ENCODE results near the gene CEP170. TPM values are rescaled to one million over a fixed set of nuclear protein-coding genes. Genes with fewer than 3 reads are reported as not detected.

The CEP170 gene
- polyA plus RNA-seq, 3 donors = 13.7 to 44.5 (median 17.4) TPM

DNA sequence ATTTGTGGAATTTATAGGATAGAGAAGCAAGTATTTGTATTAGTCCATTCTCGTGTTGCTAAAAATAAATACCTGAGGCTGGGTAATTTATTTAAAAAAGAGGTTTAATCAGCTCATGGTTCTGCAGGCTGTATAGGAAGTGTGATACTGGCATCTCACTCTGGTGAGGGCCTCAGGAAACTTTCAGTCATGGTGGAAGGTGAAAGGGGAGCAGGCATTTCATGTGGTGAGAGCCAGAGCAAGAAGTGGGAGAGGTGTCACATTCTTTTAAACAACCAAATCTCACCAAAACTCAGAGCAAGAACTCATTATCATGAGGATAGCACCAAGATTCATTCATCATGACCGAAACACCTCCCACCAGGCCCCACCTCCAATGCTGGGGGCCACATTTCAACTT, 18.9 kb upstream of the CEP170 start:
- Histone ChIP-seq H3K4me2 (replicated peaks; ENCODE audit: extremely low read depth, low read length, poor library complexity, severe bottlenecking) (no peak overlapping the region), H2AFZ (ENCODE audit: insufficient read depth, low read depth, low read length, poor library complexity, severe bottlenecking) (no peak overlapping the region), H3K27ac (ENCODE audit: low read depth in 1 of 2, low read length in 2 of 2) (no peak overlapping the region), H3K4me3 (replicated peaks in 1 of 3; ENCODE audit: low read depth in 2 of 3, low read length in 3 of 3) (no peak overlapping the region), H3K4me1 (ENCODE audit: control insufficient read depth in 1 of 2, insufficient read depth in 2 of 2, low read length in 2 of 2) (peaks cover 19 to 20% of the 10 kb centered on the region in 2 donors), H3K79me2 (ENCODE audit: insufficient read depth, low read length) (peaks cover 14% of the 10 kb centered on the region), H3K9me3 (replicated peaks in 1 of 2; ENCODE audit: control insufficient read depth in 1 of 2, insufficient read depth in 1 of 2, low read length in 2 of 2) (no peaks in the 10 kb centered on the region), H3K27me3 (ENCODE audit: control insufficient read depth in 2 of 2, insufficient read depth in 2 of 2, low read length in 2 of 2) (no peaks in the 10 kb centered on the region), H3K36me3 (replicated peaks in 1 of 2; ENCODE audit: control insufficient read depth in 1 of 2, insufficient read depth in 2 of 2, low read length in 2 of 2) (peaks cover 47 to 59% of the 10 kb centered on the region in 2 donors), H4K20me1 (ENCODE audit: insufficient read depth, low read length) (no peaks in the 10 kb centered on the region), H3K9ac (ENCODE audit: insufficient read depth, low read length, poor library complexity, severe bottlenecking) (no peak overlapping the region)
- peaks cover 44 to 52% of the 10 kb centered on the region in 2 donors for H3K36me3 Mint-ChIP-seq
- 83% methylated on average over 1 of the region's 2 CpGs for WGBS (ENCODE audit: insufficient coverage)
- peaks cover 0 to 2% (median 0%) of the 10 kb centered on the region in 7 donors for H3K9me3 Mint-ChIP-seq
- H3K27ac Mint-ChIP-seq = peak overlapping the region in 3 of 7 donors; percentile 14 to 80 (median 31)
- H3K4me1 Mint-ChIP-seq = peaks cover 19% of the 10 kb centered on the region
- H3K27me3 Mint-ChIP-seq (ENCODE audit: low read depth in 3 of 3) = no peaks in the 10 kb centered on the region
- TF ChIP-seq, protein P1, sequence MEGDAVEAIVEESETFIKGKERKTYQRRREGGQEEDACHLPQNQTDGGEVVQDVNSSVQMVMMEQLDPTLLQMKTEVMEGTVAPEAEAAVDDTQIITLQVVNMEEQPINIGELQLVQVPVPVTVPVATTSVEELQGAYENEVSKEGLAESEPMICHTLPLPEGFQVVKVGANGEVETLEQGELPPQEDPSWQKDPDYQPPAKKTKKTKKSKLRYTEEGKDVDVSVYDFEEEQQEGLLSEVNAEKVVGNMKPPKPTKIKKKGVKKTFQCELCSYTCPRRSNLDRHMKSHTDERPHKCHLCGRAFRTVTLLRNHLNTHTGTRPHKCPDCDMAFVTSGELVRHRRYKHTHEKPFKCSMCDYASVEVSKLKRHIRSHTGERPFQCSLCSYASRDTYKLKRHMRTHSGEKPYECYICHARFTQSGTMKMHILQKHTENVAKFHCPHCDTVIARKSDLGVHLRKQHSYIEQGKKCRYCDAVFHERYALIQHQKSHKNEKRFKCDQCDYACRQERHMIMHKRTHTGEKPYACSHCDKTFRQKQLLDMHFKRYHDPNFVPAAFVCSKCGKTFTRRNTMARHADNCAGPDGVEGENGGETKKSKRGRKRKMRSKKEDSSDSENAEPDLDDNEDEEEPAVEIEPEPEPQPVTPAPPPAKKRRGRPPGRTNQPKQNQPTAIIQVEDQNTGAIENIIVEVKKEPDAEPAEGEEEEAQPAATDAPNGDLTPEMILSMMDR (IDR thresholded peaks at IDR 0.05) = no peak
- H3K4me3 Mint-ChIP-seq = no peak overlapping the region
- intact Hi-C loops (cut with micrococcal nuclease) = no loop called here
- DNase-seq = no peak

DNA sequence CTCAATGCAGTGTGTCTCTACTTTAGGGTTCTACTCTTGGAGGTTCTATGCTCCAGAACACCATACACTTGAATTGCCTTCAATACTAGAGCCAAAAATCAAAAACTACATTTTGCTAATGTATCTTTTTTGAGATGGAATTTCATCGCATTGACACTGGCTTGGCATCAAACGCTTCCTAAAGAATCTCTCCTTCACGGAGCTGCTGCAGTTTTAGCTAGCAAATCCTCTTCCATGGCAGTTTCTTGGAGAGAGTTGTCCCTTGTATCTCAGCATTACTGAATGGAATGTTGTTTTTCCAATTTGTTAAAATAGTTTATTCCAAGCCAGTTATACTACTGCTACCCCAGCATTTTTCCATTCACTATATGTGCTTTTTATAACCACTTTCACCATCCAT, 18.4 kb upstream of the CEP170 start:
- Mint-ChIP-seq H3K36me3 (peaks cover 44 to 52% of the 10 kb centered on the region in 2 donors), H3K4me3 (no peak overlapping the region), H3K27ac (no peak overlapping the region), H3K4me1 (peaks cover 23% of the 10 kb centered on the region), H3K27me3 (ENCODE audit: low read depth in 3 of 3) (no peaks in the 10 kb centered on the region), H3K9me3 (peaks cover 0 to 2% (median 0%) of the 10 kb centered on the region in 7 donors)
- Histone ChIP-seq H3K4me2 (replicated peaks; ENCODE audit: extremely low read depth, low read length, poor library complexity, severe bottlenecking) (no peak overlapping the region), H3K4me1 (ENCODE audit: control insufficient read depth in 1 of 2, insufficient read depth in 2 of 2, low read length in 2 of 2) (peaks cover 24% of the 10 kb centered on the region in 2 donors), H3K4me3 (replicated peaks in 1 of 3; ENCODE audit: low read depth in 2 of 3, low read length in 3 of 3) (no peak overlapping the region), H3K9me3 (replicated peaks in 1 of 2; ENCODE audit: control insufficient read depth in 1 of 2, insufficient read depth in 1 of 2, low read length in 2 of 2) (no peaks in the 10 kb centered on the region), H3K9ac (ENCODE audit: insufficient read depth, low read length, poor library complexity, severe bottlenecking) (no peak overlapping the region), H2AFZ (ENCODE audit: insufficient read depth, low read depth, low read length, poor library complexity, severe bottlenecking) (no peak overlapping the region), H3K36me3 (replicated peaks in 1 of 2; ENCODE audit: control insufficient read depth in 1 of 2, insufficient read depth in 2 of 2, low read length in 2 of 2) (peaks cover 47 to 58% of the 10 kb centered on the region in 2 donors), H4K20me1 (ENCODE audit: insufficient read depth, low read length) (no peaks in the 10 kb centered on the region), H3K27me3 (ENCODE audit: control insufficient read depth in 2 of 2, insufficient read depth in 2 of 2, low read length in 2 of 2) (no peaks in the 10 kb centered on the region), H3K79me2 (ENCODE audit: insufficient read depth, low read length) (peaks cover 18% of the 10 kb centered on the region), H3K27ac (ENCODE audit: low read depth in 1 of 2, low read length in 2 of 2) (no peak overlapping the region)
- intact Hi-C loops (cut with micrococcal nuclease) = no loop called here
- 100% methylated on average over 3 of the region's 3 CpGs for WGBS (ENCODE audit: insufficient coverage)
- TF ChIP-seq, protein P1 (IDR thresholded peaks at IDR 0.05) = no peak
- no peak for DNase-seq
